Aorta (tissue), 5 donors: ENCODE data around the gene ATP8B1. TPM values are rescaled to one million over a fixed set of nuclear protein-coding genes. Genes with fewer than 3 reads are reported as not detected.

Source experiments
- ATAC-seq: fragments of 200-7000 bp; cut with Tn5 transposase; one replicate; pipeline ENCODE4 v1.9.1; 2022; ENCODE audit warnings: moderate library complexity; ENCODE audit not compliant: low FRiP score
- DNase-seq, 2 donors: peaks; one replicate each; pipeline ENCODE4 v3.0.0-alpha.2; 2020
- H3K27ac ChIP-seq, 2 donors: one replicate each; pipeline ENCODE4 v1.5.1; 2013; ENCODE audit warnings: low read length in 2 of 2, mild to moderate bottlenecking in 2 of 2, moderate library complexity in 2 of 2, control low read depth in 1 of 2, inconsistent platforms in 1 of 2, low read depth in 1 of 2
- H3K27me3 ChIP-seq, 2 donors: one replicate each; pipeline ENCODE4 v1.6.1; 2013; ENCODE audit warnings: control low read depth in 1 of 2, low read length in 1 of 2, mild to moderate bottlenecking in 1 of 2, moderate library complexity in 1 of 2; ENCODE audit not compliant: insufficient read depth in 2 of 2, control insufficient read depth in 1 of 2
- H3K36me3 ChIP-seq, 2 donors: one replicate each; pipeline ENCODE4 v1.6.1; 2013; ENCODE audit warnings: control low read depth in 1 of 2, low read length in 1 of 2, mild to moderate bottlenecking in 1 of 2; ENCODE audit not compliant: insufficient read depth in 2 of 2, control insufficient read depth in 1 of 2
- H3K4me1 ChIP-seq, 2 donors: one replicate each; pipeline ENCODE4 v1.6.1; 2013; ENCODE audit warnings: low read length in 2 of 2, control low read depth in 1 of 2, mild to moderate bottlenecking in 1 of 2, moderate library complexity in 1 of 2; ENCODE audit not compliant: insufficient read depth in 2 of 2, control insufficient read depth in 1 of 2
- H3K4me3 ChIP-seq, 2 donors: one replicate each; pipeline ENCODE4 v1.5.1; 2013; ENCODE audit warnings: low read length in 2 of 2, control low read depth in 1 of 2, mild to moderate bottlenecking in 1 of 2
- H3K9me3 ChIP-seq: one replicate; pipeline ENCODE4 v1.6.1; 2013; ENCODE audit warnings: mild to moderate bottlenecking, low read length; ENCODE audit not compliant: control insufficient read depth
- WGBS, 2 donors: extraction: QIAGEN DNeasy Blood & Tissue Kit; methylation state at CpG; one replicate each; pipeline ENCODE4 v1.1.7; 2013; 5-methylcytosine and 5-hydroxymethylcytosine counted together
- intact Hi-C, 2 donors: fragments of 100-400 bp; cut with DNase I; formaldehyde crosslinking; loops; one replicate each; pipeline versions ENCODE4 v1.14.2 to v1.15.0; 2022
- polyA plus RNA-seq, 2 donors: library from polyadenylated mRNA; stranded (reverse); fragments of 200-250 nt; gene quantifications; one replicate each; pipeline ENCODE4 v1.2.3, GENCODE V29; 2013
- total RNA-seq, 2 donors: library from RNA; stranded (reverse); fragmentation: NEBNext Ultra II Directional; extraction: Animal tissue kit (Norgen Biotek cat#: 25700); gene quantifications; one replicate each; pipeline ENCODE4 v1.2.1, GENCODE V29; 2021
- donor health status: healthy with polysubstance abuse.
- donor health status: Bipolar disorder and iron deficiency.
- donor health status: DM: no; HTN: no; CAD: no.
- donor health status: DM: no; HTN: no; CAD: no.
- donor health status: DM: yes; HTN: yes; CAD: no.

The ATP8B1 gene
- total and polyA plus RNA-seq, 4 donors: 11.6 to 101 (median 54.8) TPM

DNA sequence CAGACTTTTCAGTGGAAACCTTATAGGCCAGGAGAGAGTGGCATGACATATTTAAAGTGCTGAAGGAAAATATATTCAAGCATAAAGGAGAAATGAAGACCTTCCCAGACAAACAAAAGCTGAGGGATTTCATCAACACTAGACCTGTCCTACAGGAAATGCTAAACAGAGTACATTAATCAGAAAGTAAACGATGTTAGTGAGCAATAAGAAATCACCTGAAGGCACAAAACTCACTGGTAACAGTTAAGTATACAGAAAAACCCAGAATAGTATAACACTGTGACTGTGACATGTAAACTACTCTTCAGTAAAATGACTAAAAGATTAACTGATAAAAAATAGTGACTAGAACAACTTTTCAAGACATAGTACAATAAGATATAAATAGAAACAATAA, 87.4 kb downstream of the ATP8B1 start:
- intact Hi-C loops: no loop called here

DNA sequence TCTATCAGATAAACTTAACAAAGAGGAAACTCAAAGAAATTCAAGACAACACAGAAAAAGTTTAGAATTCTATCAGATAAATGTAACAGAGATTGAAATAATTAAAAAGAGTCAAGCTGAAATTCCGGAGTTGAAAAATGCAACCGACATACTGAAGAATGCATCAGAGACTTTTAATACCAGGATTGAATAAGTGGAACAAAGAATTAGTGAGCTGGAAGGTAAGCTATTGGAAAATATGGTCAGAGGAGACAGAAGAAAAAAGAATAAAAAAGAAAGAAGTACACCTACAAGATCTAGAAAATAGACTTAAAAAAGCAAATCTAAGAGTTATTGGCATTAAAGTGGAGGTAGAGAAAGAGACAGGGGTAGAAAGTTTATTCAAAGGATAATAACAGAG, 88.0 kb downstream of the ATP8B1 start:
- peaks cover 0 to 2% of the 10 kb centered on the region in 2 donors for H3K4me1 ChIP-seq
- ATAC-seq: no peak

More for the DNA sequence above, 87.4 kb downstream of the ATP8B1 start:
- Histone ChIP-seq H3K27me3 (no peaks in the 10 kb centered on the region), H3K4me1 (peaks cover 0 to 2% of the 10 kb centered on the region in 2 donors), H3K27ac (no peak overlapping the region), H3K9me3 (no peaks in the 10 kb centered on the region), H3K36me3 (no peaks in the 10 kb centered on the region), H3K4me3 (no peak overlapping the region)
- ATAC-seq (no peak), DNase-seq (no peak)
- WGBS, 2 donors: 84 to 86% methylated on average over 1 of the region's 1 CpG

DNA sequence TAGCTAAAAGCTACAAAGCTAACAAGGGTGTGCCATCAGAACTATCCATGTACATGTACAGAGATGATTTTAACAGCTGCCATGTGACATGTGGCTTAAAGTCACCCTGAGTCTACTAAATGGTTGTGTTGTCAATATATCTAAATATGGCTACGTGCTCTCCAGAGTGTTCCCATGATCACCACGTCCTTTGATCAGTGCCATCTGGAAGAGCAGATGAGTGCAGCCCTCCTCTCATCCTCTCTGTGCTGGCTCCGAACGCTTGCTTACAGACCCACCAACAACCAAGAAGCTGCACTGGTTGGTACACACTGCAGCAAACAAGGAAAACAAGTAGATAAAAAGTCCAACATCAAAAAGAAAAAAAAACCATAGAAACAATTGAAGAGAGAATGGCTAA, 92.9 kb downstream of the ATP8B1 start:
- ATAC-seq: no peak

More for the DNA sequence above, 88.0 kb downstream of the ATP8B1 start:
- Histone ChIP-seq H3K27ac (no peak overlapping the region), H3K27me3 (no peaks in the 10 kb centered on the region), H3K4me3 (no peak overlapping the region), H3K9me3 (no peaks in the 10 kb centered on the region), H3K36me3 (no peaks in the 10 kb centered on the region)
- no peak for DNase-seq
- WGBS, 2 donors: 94 to 95% methylated on average over 2 of the region's 2 CpGs
- intact Hi-C loops: no loop called here

DNA sequence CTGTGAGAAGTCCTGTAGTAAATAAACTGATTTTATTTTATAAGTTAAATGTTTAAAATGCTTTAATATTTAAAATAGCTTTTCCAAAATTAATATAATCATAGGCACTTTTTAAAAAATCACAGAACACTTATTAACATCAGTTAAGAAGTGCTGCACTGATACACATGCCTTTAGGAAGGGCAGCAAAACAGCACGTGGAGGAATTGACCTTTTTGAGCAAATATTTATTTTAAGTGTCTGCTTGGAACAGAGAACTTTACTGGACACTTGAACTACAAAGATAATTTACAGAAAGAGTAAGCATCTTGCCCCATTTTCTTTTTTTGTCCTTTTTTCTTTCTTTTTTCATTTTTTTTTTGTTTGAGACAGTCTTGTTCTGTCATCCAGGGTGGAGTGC, 93.8 kb downstream of the ATP8B1 start:
- Histone ChIP-seq H3K4me1 (peaks cover 0 to 2% of the 10 kb centered on the region in 2 donors), H3K27me3 (no peaks in the 10 kb centered on the region), H3K9me3 (no peaks in the 10 kb centered on the region), H3K27ac (no peak overlapping the region), H3K36me3 (no peaks in the 10 kb centered on the region), H3K4me3 (no peak overlapping the region)
- intact Hi-C loops: no loop called here
- DNase-seq (no peak), ATAC-seq (no peak)
- 5 to 10% methylated on average over 1 of the region's 1 CpG for WGBS, 2 donors

More for the DNA sequence above, 92.9 kb downstream of the ATP8B1 start:
- Histone ChIP-seq H3K27me3 (no peaks in the 10 kb centered on the region), H3K36me3 (no peaks in the 10 kb centered on the region), H3K4me3 (no peak overlapping the region), H3K27ac (peak overlapping the region in 1 of 2 donors; percentile 8), H3K4me1 (peaks cover 0 to 2% of the 10 kb centered on the region in 2 donors), H3K9me3 (no peaks in the 10 kb centered on the region)
- intact Hi-C loops: no loop called here
- no peak for DNase-seq
- WGBS, 2 donors: 88 to 90% methylated on average over 4 of the region's 4 CpGs

- Histone ChIP-seq H3K27ac (no peak overlapping the region), H3K9me3 (no peaks in the 10 kb centered on the region), H3K27me3 (no peaks in the 10 kb centered on the region), H3K4me3 (no peak overlapping the region), H3K4me1 (peaks cover 0 to 2% of the 10 kb centered on the region in 2 donors), H3K36me3 (no peaks in the 10 kb centered on the region)
- intact Hi-C loops: no loop called here
- 59% methylated on average over 3 of the region's 3 CpGs for WGBS, 2 donors
- ATAC-seq (no peak), DNase-seq (no peak)
These were observed 94.8 kb downstream of the ATP8B1 start for GRCh38 chr18:57708288-57708687.

DNA sequence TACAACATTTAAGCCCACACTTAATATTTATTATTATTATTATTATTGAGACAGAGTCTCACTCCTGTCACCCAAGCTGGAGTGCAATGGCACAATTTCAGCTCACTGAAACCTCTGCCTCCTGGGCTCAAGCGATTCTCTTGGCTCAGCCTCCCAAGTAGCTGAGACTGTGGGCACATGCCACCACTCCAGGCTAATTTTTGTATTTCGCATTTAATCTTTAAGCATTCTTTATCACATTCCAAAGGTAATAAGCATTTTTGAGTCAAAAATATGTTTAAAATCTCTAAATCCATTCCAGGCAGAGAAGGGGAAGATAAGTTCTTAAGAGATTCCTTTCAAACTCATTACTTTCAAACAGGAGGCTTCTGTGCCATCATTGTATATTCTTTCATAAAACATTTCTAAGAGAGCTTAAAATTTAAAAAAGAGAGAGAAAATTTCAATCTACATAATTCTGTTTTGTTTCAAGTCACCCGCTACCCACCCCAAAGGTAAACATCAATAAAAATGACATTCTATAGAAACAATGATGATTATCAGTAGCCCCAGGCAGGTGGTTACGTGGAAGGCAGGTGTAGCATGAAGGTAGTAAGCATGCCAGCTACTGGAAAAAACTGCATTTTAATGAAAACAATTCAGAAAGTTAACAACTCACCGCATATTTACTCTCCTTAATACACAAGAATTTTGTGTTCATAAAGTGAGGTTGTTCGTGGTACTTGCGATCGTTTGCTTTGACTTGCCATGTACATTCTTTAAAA, 97.1 kb downstream of the ATP8B1 start:
- Histone ChIP-seq H3K9me3 (no peaks in the 10 kb centered on the region), H3K36me3 (peaks cover under 1 to 4% of the 10 kb centered on the region in 2 donors), H3K4me1 (no peaks in the 10 kb centered on the region), H3K27me3 (no peaks in the 10 kb centered on the region), H3K27ac (no peak overlapping the region), H3K4me3 (no peak overlapping the region)
- intact Hi-C loops: no loop called here
- no peak for DNase-seq
- 74 to 75% methylated on average over 8 of the region's 8 CpGs for WGBS, 2 donors
- ATAC-seq: no peak

GRCh38 chr18:57705011-57705410, 98.1 kb downstream of the ATP8B1 start:
- Histone ChIP-seq H3K4me1 (no peaks in the 10 kb centered on the region), H3K9me3 (no peaks in the 10 kb centered on the region), H3K36me3 (peaks cover 2 to 4% of the 10 kb centered on the region in 2 donors), H3K27me3 (no peaks in the 10 kb centered on the region), H3K4me3 (no peak overlapping the region), H3K27ac (peak overlapping the region in 1 of 2 donors; percentile 11)
- no peak for DNase-seq
- no peak for ATAC-seq
- WGBS, 2 donors: 84 to 98% methylated on average over 1 of the region's 1 CpG
- intact Hi-C loops: no loop called here

DNA sequence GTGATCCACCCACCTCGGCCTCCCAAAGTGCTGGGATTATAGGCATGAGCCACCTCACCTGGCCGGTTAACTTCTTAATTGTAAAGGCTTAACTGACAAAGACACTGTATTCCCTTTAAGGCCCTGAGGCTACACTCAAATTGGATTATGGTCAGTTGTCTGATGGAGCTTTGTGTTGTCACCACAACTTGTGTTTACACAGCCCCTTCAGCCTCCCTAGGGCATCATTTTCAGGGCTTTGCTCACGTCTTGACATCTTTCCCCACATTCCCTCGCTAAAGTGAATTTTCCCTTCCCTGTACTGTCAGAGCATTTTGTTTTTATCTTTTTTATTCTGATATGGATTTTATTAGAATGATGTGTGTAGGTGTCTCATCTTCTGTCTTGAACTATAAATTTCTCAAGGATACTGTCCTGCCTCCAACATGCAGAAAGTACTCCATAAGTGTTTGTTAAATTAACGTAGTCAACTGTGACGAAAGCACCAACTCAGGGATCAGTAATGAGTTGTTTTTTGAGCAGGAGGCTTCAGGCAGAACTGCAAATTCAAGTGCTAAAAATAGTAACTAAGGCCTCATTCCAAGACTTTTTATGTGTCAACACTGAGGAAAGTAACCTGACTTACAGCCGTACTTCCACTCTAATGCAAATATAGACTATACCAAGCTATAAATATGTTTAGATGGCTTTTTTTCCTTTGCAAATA, 104.4 kb downstream of the ATP8B1 start:
- peak; percentile 48 for ATAC-seq
- 27 to 30% methylated on average over 7 of the region's 7 CpGs for WGBS, 2 donors
- DNase-seq: no peak
- H3K9me3 ChIP-seq: no peaks in the 10 kb centered on the region
- intact Hi-C loops: no loop called here
- H3K4me3 ChIP-seq: no peak overlapping the region
- H3K27ac ChIP-seq: peak overlapping the region; percentile 39 to 82
- H3K27me3 ChIP-seq: no peaks in the 10 kb centered on the region
- peaks cover 0 to 2% of the 10 kb centered on the region in 2 donors for H3K4me1 ChIP-seq
- peaks cover 4 to 5% of the 10 kb centered on the region in 2 donors for H3K36me3 ChIP-seq
